Panc1 (cell line): ENCODE measurements around the gene SATB2. TPM values are rescaled to one million over a fixed set of nuclear protein-coding genes. Genes with fewer than 3 reads are reported as not detected.

Experiments used
- ATAC-seq: fragments of 200-7000 bp; cut with Tn5 transposase; 2 replicates; pipeline ENCODE4 v1.9.1; 2020; ENCODE audit warnings: mild to moderate bottlenecking, moderate library complexity
- BruUV-seq: library from RNA; stranded (reverse); fragments of 400-500 nt; replicated peaks from 2 replicates; lab custom pipeline; 2021; lab: Mats Ljungman, UMichigan
- CTCF ChIA-PET: fragments of 300-600 bp; sonication (Branson Sonifier 250); formaldehyde crosslinking; loops from one replicate; lab custom pipeline; 2022; ENCODE audit warnings: antibody characterized with exemption; lab: Charles Lee
- POLR2A ChIA-PET: fragments of 300-600 bp; sonication (Branson Sonifier 250); formaldehyde crosslinking; loops from one replicate; lab custom pipeline; 2022; ENCODE audit warnings: antibody characterized with exemption; lab: Charles Lee
- DNase-seq: peaks from one replicate; pipeline ENCODE4 v3.0.0-alpha.2; 2010; ENCODE audit warnings: low read depth, low spot score
- H3K27ac ChIP-seq: 2 replicates; pipeline ENCODE4 v1.5.1; 2011; ENCODE audit warnings: mild to moderate bottlenecking, low read length, inconsistent platforms
- H3K27me3 ChIP-seq: fragments of 200-500 bp; sonication (Bioruptor generic); 2 replicates; pipeline ENCODE4 v1.6.0; 2014; ENCODE audit warnings: low read length, inconsistent platforms; ENCODE audit not compliant: control insufficient read depth, insufficient read depth
- H3K36me3 ChIP-seq: fragments of 200-500 bp; sonication (Bioruptor generic); 2 replicates; pipeline ENCODE4 v1.5.1; 2014; ENCODE audit warnings: inconsistent platforms, mild to moderate bottlenecking, low read length, moderate library complexity; ENCODE audit not compliant: control insufficient read depth, insufficient read depth
- H3K4me1 ChIP-seq: 2 replicates; pipeline ENCODE4 v1.5.1; 2011; ENCODE audit warnings: inconsistent platforms, mild to moderate bottlenecking, low read length, moderate library complexity; ENCODE audit not compliant: control insufficient read depth, insufficient read depth
- H3K4me3 ChIP-seq, 2 experiments: 2 replicates each; pipeline ENCODE4 v1.5.1; 2011 to 2012; ENCODE audit warnings: low read depth in 2 of 2, low read length in 2 of 2, mild to moderate bottlenecking in 2 of 2, inconsistent platforms in 1 of 2, moderate library complexity in 1 of 2
- H3K9me3 ChIP-seq: fragments of 200-500 bp; sonication (Bioruptor generic); 2 replicates; pipeline ENCODE4 v1.5.1; 2014; ENCODE audit warnings: low read depth, mild to moderate bottlenecking, inconsistent platforms, low read length, moderate library complexity; ENCODE audit not compliant: control insufficient read depth, insufficient read depth
- CTCF ChIP-seq: fragments of 450-650 bp; IDR thresholded peaks from 2 replicates; pipeline ENCODE4 v1.5.1; 2017; ENCODE audit warnings: mild to moderate bottlenecking
- POLR2AphosphoS5 ChIP-seq: IDR thresholded peaks from 2 replicates; pipeline ENCODE4 v1.6.1; 2012; ENCODE audit warnings: mild to moderate bottlenecking, low read depth, low read length, moderate library complexity
- REST ChIP-seq, 2 experiments: IDR thresholded peaks; 2 replicates each; pipeline ENCODE4 v1.6.1; 2011 to 2012; ENCODE audit warnings: low read depth in 2 of 2, control low read depth in 1 of 2, low read length in 1 of 2, mild to moderate bottlenecking in 1 of 2, moderate library complexity in 1 of 2; ENCODE audit not compliant: insufficient read depth in 1 of 2
- SIN3A ChIP-seq: IDR thresholded peaks from 2 replicates; pipeline ENCODE4 v1.6.1; 2012; ENCODE audit warnings: low read depth, mild to moderate bottlenecking, low read length, moderate library complexity, borderline replicate concordance; ENCODE audit not compliant: insufficient read depth
- TCF7L2 ChIP-seq: IDR thresholded peaks from 2 replicates; pipeline ENCODE4 v1.6.1; 2011; ENCODE audit warnings: mild to moderate bottlenecking, low read depth, low read length, inconsistent platforms
- in situ Hi-C: cut with HindIII; loops from 2 replicates; pipeline ENCODE4 v1.10.0; 2016; ENCODE audit warnings: low sequenced_read_pairs, low pct_unique_long_range_greater_than_20kb
- intact Hi-C: fragments of 100-400 bp; cut with micrococcal nuclease; formaldehyde crosslinking; loops from one replicate; pipeline ENCODE4 v1.10.0; 2022; ENCODE audit not compliant: unreplicated experiment
- total RNA-seq: library from RNA; stranded (reverse); gene quantifications from one replicate; pipeline ENCODE4 v1.2.1, GENCODE V29; 2021; ENCODE audit not compliant: unreplicated experiment

Gene SATB2
- total RNA-seq, 1 experiment from 2014 or later = 43.2 TPM

- no peak for ATAC-seq
These were observed 154.9 kb downstream of the SATB2 start for GRCh38 chr2:199302851-199303250.

GRCh38 chr2:199288424-199288823 lies 169.3 kb downstream of the SATB2 start:
- Histone ChIP-seq H3K4me3 (no peak overlapping the region), H3K4me1 (no peaks in the 10 kb centered on the region), H3K27ac (no peak overlapping the region), H3K36me3 (peaks cover 5% of the 10 kb centered on the region; the same call in 1 of the 2 replicates), H3K9me3 (no peaks in the 10 kb centered on the region), H3K27me3 (no peaks in the 10 kb centered on the region)
- BruUV-seq = no TSS peak
- intact Hi-C loops (no loop called here), in situ Hi-C loops (no loop called here)
- ChIA-PET CTCF (no interaction called here), POLR2A (no interaction called here)
- no peak for TF ChIP-seq SIN3A
- no peak for TF ChIP-seq REST (IDR thresholded peaks at IDR 0.05; ENCODE audit: insufficient read depth in 1 of 2, low read depth in 2 of 2, low read length in 1 of 2)
- no peak for TF ChIP-seq POLR2AphosphoS5
- TF ChIP-seq TCF7L2 = no peak
- no peak for TF ChIP-seq CTCF
- no peak for DNase-seq
- ATAC-seq = no peak

More at GRCh38 chr2:199302851-199303250, 154.9 kb downstream of the SATB2 start:
- no peak overlapping the region for H3K4me3 ChIP-seq
- POLR2A ChIA-PET = no interaction called here
- H3K27me3 ChIP-seq = no peaks in the 10 kb centered on the region
- no peak for DNase-seq
- peaks cover 23% of the 10 kb centered on the region for H3K36me3 ChIP-seq
- in situ Hi-C loops (no loop called here), intact Hi-C loops (no loop called here)
- TF ChIP-seq POLR2AphosphoS5 (no peak), CTCF (no peak), REST (IDR thresholded peaks at IDR 0.05; ENCODE audit: insufficient read depth in 1 of 2, low read depth in 2 of 2, low read length in 1 of 2) (no peak), SIN3A (no peak), TCF7L2 (no peak)
- no TSS peak for BruUV-seq
- no peaks in the 10 kb centered on the region for H3K9me3 ChIP-seq
- no peaks in the 10 kb centered on the region for H3K4me1 ChIP-seq
- no peak overlapping the region for H3K27ac ChIP-seq
- CTCF ChIA-PET = no interaction called here
